Right lung (tissue), 10 donors: ENCODE data around the gene MBOAT2. TPM values are rescaled to one million over a fixed set of nuclear protein-coding genes. Genes with fewer than 3 reads are reported as not detected.
"Not testable (repeated sequence)": the region's sequence is repeated elsewhere in the genome, so short reads cannot be mapped to it uniquely, and the experiment has no call there.

Experiments
- DNase-seq, 2 donors: peaks; one replicate each; pipeline ENCODE4 v3.0.0-alpha.2; 2013
- long read RNA-seq, 8 donors: transcript quantifications; one replicate each; lab custom pipeline, GENCODE V29; 2026
- polyA plus RNA-seq, 5 donors: library from polyadenylated mRNA; unstranded; fragments of 120-200 nt; gene quantifications; one replicate each; pipeline versions ENCODE4 v1.2.1 to v1.2.3, GENCODE V29; 2013; ENCODE audit warnings: inconsistent platforms in 1 of 5, low replicate concordance in 1 of 5; ENCODE audit not compliant: insufficient read length in 5 of 5, insufficient read depth in 1 of 5

The MBOAT2 gene, protein sequence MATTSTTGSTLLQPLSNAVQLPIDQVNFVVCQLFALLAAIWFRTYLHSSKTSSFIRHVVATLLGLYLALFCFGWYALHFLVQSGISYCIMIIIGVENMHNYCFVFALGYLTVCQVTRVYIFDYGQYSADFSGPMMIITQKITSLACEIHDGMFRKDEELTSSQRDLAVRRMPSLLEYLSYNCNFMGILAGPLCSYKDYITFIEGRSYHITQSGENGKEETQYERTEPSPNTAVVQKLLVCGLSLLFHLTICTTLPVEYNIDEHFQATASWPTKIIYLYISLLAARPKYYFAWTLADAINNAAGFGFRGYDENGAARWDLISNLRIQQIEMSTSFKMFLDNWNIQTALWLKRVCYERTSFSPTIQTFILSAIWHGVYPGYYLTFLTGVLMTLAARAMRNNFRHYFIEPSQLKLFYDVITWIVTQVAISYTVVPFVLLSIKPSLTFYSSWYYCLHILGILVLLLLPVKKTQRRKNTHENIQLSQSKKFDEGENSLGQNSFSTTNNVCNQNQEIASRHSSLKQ
- polyA plus RNA-seq: 10 to 100 TPM; 38.1 to 89.6 (median 78.8) TPM
- long read RNA-seq, donor 1, full-length matches to known transcripts: 9 of 9 reads
- long read RNA-seq, donor 1, partial matches to known transcripts: 0 of 9 reads
- long read RNA-seq, donor 1, other reads (novel, unspliced or antisense): 0 of 9 reads
- long read RNA-seq, donor 2, full-length matches to known transcripts: 5 of 5 reads
- long read RNA-seq, donor 2, partial matches to known transcripts: 0 of 5 reads
- long read RNA-seq, donor 2, other reads (novel, unspliced or antisense): 0 of 5 reads
- long read RNA-seq, donor 3, full-length matches to known transcripts: 11 of 11 reads
- long read RNA-seq, donor 3, partial matches to known transcripts: 0 of 11 reads
- long read RNA-seq, donor 3, other reads (novel, unspliced or antisense): 0 of 11 reads
- long read RNA-seq, donor 4, full-length matches to known transcripts: 11 of 11 reads
- long read RNA-seq, donor 4, partial matches to known transcripts: 0 of 11 reads
- long read RNA-seq, donor 4, other reads (novel, unspliced or antisense): 0 of 11 reads
- long read RNA-seq, donor 5, full-length matches to known transcripts: 20 of 20 reads
- long read RNA-seq, donor 5, partial matches to known transcripts: 0 of 20 reads
- long read RNA-seq, donor 5, other reads (novel, unspliced or antisense): 0 of 20 reads
- long read RNA-seq, donor 6, full-length matches to known transcripts: 6 of 11 reads
- long read RNA-seq, donor 6, partial matches to known transcripts: 5 of 11 reads
- long read RNA-seq, donor 6, other reads (novel, unspliced or antisense): 0 of 11 reads
- long read RNA-seq, donor 7, full-length matches to known transcripts: 7 of 7 reads
- long read RNA-seq, donor 7, partial matches to known transcripts: 0 of 7 reads
- long read RNA-seq, donor 7, other reads (novel, unspliced or antisense): 0 of 7 reads
- long read RNA-seq, donor 8, full-length matches to known transcripts: 1 of 1 reads
- long read RNA-seq, donor 8, partial matches to known transcripts: 0 of 1 reads
- long read RNA-seq, donor 8, other reads (novel, unspliced or antisense): 0 of 1 reads

DNA sequence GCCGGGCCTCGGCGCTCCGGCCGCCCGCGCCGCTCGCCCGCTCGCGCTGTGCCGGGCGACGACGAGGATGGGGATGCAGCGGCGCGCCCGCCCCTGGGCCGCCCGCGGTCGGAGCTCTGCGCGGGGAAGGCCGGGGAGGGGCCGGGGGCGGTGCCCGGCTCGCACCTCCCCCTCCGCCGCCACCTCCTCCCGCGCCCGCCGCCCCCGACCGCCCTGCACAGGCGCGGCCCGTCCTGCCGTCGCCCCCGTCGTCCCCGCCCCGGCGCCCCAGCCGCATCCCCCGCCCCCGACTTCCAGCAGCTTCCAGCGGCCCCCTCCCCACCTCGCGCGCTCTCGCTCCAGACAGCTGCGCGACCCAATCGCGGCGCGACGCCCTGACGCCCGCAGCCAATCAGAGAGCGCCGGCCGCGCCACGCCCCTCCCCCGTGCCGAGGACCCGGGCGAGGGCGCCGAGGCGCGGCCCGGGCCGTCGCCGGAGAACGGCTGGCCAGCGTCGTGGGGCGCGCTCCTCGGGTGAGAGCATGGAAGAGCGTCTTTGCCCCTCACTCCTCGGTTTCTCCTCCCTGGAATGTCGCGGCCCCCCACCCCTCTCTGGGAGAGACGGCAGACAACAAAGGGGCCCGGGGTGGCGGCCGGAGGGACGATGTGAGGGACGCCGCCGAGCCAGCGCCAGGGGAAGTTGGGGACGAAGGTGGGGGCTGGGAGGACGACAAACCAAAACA, at the start of gene MBOAT2:
MBOAT2 (minus strand) TSS at position 69 of the 722 bp plus-strand sequence. CDS start 70 bp downstream, outside the sequence.
- peak; percentile 95 to 96 for DNase-seq

DNA sequence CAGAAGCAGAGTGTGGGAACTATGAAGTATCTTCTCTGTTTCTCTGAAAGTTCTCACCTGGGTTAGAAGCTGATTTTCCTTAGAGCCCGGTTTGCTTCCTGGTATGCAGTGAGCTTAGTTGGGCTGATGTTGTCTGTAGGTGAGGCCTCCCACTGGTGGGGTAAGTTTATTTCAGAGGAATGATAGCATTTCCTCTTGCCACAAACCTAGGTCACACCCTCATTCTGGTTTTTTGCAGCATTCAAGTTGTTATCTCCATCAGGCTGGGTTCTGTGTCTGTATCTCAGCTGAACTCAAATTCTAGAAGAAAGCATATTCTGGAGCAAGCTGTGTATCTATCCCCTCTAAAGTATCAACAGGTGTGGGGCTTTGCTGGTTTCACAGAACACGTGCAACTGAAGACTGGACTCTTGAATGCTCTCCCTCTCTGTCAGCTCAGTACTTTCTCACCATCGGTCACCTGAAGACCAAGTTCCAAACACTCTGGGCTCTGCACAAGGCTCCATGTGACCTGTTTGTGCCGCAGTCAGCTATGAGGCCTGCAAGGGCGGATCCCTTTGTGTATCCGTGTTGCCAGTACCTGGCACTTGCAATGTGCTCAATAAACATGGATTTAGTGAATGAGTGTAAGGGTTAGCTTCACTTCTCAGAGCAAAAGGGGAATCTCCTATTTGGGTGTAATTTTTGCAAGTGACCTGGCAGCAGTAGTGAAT, 49.5 kb upstream of the MBOAT2 start:
- DNase-seq: no peak

DNA sequence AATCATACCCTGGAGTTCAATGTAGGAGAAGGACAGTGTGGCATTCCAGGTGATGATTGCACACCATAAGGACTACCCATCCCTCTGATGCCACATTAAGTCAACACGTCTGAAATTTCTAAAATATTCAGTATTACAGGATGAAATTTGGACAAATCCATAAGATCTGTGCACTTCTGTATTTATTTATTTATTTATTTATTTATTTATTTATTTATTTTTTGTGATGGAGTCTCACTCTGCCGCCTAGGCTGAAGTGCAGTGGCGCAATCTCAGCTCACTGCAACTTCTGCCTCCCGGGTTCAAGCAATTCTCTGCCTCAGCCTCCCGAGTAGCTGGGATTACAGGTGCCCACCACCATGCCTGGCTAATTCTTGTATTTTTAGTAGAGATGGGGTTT, 48.0 kb upstream of the MBOAT2 start:
- not testable (repeated sequence) for DNase-seq

DNA sequence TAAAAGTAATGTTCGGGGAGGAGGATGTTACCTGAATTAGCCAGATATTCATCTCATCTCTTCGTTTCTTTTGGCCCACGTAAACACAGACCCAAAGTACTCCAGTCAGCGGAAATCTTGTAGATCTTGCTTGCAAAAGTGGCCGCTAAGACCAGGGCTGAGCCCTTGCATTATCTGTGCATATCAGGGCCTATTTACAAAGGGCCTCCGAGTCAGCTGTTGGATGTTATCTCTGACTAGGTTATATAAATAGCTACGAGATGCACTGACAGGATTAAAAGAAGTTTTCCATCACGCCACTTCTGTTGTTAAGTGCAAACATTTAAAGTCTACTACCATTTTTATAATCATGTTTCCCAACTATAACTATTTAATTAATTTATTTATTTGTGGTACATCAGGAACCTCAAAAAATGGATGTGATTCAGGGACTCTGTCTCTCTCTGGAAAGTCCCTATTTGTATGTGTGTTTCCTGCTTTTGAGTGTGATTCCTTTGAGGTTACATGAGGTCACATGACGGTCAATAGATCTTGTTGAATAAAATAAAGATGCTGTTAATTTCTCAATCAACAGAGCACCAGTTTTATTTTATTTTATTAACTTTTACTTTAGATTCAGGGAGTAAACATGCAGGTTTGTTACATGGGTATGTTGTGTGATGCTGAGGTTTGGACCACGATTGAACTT, 46.8 kb upstream of the MBOAT2 start:
- DNase-seq: no peak

DNA sequence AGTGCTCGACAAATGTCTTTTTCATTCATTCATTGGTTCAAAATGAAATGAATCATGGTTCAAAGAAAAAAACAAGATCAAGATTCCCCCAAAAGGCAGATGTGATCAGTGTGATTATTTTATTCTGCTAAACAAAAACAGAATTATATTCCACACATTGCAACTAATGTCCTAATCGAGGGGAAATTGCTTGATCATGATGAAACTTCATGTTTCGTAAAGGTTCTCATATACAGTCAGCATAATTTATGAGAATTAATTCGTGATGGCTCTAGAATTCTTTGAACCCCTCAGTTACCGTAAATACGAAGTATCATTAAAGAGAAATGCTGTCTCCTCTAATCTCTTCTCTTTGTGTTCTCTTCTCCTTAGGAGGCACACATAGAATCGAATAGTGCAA, 42.1 kb upstream of the MBOAT2 start:
- DNase-seq: no peak

DNA sequence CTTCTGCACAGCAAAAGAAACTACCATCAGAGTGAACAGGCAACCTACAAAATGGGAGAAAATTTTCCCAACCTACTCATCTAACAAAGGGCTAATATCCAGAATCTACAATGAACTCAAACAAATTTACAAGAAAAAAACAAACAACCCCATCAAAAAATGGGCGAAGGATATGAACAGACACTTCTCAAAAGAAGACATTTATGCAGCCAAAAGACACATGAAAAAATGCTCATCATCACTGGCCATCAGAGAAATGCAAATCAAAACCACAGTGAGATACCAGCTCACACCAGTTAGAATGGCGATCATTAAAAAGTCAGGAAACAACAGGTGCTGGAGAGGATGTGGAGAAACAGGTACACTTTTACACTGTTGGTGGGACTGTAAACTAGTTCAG, 40.0 kb upstream of the MBOAT2 start:
- not testable (repeated sequence) for DNase-seq

DNA sequence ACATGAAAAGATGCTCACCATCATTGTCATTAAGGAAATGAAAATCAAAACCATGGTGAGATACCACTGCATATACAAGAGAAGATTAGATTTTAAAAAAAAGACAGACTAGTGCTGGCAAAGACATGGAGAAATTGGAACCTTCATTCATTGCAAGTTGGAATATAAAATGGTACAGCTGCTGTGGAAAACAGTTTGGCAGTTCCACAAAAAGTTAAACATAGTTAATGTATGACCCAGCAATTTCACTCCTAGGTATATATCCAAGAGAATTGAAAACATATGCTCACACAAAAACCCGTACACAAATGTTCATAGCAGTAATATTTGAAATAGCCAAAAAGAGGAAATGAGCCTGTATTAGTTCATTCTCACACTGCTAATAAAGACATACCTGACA, 33.7 kb upstream of the MBOAT2 start:
- no peak for DNase-seq

DNA sequence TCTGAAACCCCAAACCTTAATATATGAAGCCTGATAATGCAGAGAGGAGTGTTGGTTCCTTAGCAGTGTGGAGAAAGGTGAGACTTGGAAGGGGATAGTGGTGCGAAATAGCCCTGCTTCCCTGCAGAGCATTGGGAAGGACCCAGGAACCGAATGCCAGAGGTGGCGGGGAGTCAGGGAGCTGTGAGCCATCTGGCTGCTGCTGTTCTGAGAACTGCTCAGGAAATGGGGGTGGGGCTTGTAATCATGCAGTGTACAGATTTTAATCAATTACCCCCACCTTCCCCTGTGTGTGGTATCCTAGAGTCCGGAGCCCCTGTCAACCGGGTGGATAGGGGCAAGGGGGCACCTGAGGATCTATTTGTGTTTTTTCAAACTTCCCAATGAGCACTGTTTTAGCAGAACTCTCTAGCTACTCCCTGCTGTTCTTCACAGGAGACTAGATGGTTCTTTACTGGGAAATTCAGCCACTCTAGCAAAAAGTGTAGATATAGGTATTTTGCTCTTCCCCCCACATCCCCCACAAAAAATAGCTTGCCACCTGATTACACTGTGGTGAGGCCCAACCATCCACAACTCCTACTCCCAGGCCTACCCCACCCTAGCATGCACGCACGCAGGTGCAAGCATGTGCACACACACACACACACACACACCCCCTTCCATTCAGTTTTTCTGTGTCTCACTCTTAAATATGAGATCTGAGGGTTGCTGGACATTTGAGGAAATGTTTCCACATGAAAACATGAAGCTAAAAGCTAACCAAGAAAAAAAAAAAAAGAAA, 30.1 kb upstream of the MBOAT2 start:
- no peak for DNase-seq

DNA sequence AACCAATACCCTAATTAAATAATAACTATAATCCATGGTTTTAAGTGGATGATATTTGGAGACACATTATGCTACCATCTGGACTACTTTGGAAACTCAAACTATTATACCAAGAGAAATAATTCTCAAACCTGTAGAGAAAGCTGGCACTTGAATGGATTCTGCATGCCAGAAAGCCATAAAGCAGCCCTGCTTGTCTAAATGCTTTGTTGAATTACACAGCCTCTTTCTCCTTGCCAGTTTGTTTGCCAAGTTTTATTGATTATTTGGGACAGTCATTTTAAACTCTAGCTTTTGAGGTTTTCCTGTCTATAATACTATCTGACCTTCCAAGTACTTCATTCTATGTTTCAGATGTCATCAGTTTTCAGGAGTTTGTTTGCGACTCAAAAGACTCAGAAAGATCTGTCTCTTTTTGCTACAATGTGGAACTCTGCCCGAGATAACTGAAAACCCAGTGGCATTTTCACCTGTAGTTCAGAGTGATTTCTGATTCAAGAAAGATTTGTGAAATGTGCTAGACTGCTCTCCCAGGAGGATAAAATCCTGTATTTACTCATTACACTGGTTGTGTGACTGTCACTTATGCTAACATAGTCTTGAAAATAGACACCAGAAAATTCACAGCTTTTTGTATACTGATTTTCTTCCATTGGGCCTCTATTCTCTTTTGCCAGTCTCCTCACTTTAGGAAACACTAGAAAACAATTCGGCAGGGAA, 29.2 kb upstream of the MBOAT2 start:
- DNase-seq: no peak

DNA sequence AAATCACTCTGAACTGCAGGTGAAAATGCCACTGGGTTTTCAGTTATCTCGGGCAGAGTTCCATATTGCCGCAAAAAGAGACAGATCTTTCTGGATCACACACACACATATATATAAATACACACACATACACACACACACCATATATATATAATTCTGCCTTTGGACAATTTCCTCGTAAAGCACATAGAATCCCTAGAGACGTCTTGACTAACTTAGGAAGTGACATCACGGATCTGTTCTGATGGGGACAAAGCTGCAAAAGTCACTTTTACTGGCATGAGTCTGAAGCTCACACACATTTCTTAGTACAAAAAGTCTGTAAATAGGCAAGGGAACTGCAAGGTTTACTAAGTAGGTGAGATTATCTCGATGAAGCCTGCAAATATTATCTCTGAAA, 28.6 kb upstream of the MBOAT2 start:
- DNase-seq: no peak

DNA sequence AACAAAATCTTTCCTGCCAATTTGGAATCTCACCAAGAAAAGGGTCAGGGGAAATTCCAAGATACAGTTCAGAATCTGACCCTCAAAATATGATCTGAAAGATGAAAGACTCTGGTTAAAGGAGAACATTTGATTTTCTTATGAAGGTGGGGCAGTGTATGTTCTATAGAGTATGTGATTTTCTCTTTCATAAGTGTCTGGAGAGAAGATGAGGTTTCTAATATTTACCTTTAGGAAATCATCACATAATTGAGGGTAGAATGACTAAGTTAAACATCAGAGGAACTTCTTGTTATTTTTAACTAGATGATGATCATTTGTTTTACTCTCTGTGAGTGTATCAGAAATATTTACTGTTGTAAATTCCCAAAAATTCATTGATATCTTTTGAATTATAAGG, 27.8 kb upstream of the MBOAT2 start:
- no peak for DNase-seq

DNA sequence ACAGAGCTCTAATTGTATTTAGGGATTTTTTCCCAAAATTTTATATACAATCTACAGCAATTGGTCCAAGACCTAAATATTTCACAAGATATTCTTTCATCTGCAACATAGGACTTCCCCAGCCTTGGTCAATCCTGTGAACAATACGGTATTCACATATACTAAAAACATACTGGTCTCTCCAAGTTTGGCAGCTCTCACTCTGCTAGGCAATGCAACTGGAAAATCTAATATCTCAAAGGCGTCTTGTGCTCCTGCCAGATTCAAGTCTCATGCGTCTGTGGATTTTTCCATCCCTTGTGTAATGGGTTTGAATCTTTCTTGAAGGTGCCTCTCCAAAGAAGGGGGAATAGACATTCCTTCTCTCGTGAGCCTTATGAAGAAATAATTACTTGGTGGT, 27.4 kb upstream of the MBOAT2 start:
- peak; percentile 24 for DNase-seq

DNA sequence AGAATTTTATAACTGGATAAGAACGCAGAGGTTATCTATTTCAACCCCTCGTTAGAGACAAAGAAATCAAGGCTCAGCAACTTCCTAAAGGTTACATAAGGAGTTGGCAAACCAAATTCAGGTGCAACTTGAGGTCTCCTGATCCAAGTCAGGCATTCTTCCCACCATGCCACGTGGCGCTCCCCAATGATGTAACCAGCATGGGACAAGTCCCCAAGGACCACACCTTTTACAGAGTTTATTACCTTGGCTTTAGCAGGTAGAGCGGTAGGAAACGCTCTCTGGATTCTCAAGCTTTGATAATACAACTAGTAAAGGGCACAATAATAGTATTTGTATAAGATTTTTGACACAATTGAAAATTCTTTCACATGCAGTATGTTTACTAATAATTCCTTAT, 26.7 kb upstream of the MBOAT2 start:
- DNase-seq: no peak

DNA sequence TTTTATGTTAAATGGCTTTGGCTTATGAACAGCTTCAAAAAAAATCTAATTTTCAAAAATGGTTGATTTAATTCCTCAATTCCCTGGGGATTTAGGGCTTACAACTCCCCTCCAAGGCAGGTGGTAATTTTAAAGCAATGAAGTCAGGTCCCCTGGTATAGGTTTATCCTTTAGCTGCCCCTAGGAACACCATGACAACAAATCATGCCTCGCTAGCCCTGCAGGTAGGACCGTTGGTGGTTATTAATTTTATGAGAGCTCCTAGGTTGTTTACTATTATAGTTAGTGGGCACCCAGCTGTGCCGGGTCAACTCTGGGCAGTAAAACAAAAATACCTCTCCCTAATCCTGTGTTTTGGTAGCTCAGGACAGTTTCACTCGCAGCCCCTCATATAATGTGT, 26.2 kb upstream of the MBOAT2 start:
- DNase-seq: no peak

DNA sequence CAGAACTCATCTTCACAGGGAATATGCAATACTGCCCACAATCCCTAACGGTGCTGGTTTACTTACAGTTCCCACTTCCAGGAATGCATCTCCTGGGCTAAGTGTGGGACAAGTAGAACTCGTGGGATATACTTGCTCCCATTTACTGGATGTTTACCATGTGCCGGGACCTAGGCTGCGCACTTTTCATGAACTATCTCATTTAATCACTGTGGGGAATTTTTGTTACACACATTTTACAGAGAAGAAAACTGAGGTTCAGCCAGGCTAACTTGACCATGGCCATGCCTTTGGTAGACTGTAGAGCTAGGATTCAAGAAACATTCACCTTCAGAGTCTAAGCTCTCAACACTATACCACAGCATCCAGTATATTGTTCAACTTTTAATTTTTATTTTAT, 24.4 kb upstream of the MBOAT2 start:
- DNase-seq: no peak

DNA sequence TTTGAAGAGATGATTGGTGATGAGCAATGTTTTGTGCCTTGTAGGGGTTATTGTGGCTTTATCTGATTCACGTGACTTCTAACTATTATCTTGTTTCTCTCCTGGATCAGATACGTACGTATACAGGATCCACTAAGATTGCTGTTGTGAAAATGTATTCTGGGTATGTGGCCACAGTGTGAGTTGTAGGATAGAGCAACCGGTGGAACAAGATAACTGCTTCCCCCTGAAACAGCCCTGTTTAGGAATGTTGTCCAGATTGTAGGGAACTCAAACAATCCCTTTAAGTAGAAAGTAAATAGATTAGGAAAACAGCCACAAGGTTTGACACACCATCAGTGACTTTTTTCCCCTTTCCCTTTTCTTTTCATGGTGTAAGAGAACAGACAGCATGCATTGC, 22.3 kb upstream of the MBOAT2 start:
- no peak for DNase-seq

DNA sequence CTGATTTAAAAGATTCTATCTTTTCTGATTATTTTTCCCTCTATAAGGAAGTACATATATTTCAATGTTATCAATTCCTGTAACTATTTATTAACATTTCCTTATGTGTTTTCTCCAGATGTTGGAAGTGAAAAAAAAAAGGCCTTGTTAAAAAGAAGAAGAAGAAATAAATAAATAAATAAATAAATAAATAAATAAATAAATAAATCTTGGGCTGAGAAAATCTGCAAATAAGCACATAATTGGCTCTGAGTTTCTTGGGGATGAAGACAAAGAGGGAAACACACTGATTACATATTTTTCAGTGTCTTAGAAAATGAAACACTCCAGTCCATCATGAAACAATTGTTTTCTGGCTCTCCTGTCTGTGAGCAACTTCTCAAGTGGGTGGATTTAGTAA, 21.1 kb upstream of the MBOAT2 start:
- DNase-seq: no peak
